H1 (cell line): ENCODE results near the gene SMPD2. TPM values are rescaled to one million over a fixed set of nuclear protein-coding genes. Genes with fewer than 3 reads are reported as not detected.

Experiments used
- CTCF ChIA-PET: fragments of 300-600 bp; sonication (Branson Sonifier 250); formaldehyde crosslinking; loops from one replicate; lab custom pipeline; 2021; ENCODE audit not compliant: partially characterized antibody; lab: Charles Lee
- POLR2A ChIA-PET: fragments of 300-600 bp; sonication (Branson Sonifier 250); formaldehyde crosslinking; loops from one replicate; lab custom pipeline; 2021; ENCODE audit warnings: inconsistent platforms; ENCODE audit not compliant: partially characterized antibody; lab: Charles Lee
- DNase-seq, 2 experiments: peaks; one replicate each; pipeline versions ENCODE4 v3.0.0 to v3.0.0-alpha.2; 2010 to 2022; ENCODE audit warnings: low spot score in 2 of 2, low read depth in 1 of 2, mixed read lengths in 1 of 2
- FAIRE-seq: peaks from 2 replicates; lab custom pipeline; 2011; peaks lifted over from hg19 to GRCh38; lab: Jason Lieb, UNC
- H2AFZ ChIP-seq: 2 replicates; pipeline ENCODE4 v1.8.1; 2012; ENCODE audit warnings: low read length, inconsistent platforms
- H2AK5ac ChIP-seq: 2 replicates; pipeline ENCODE4 v1.6.1; 2013; ENCODE audit warnings: low read depth, low read length
- H2BK120ac ChIP-seq: replicated peaks from 2 replicates; pipeline ENCODE3; 2013; ENCODE audit warnings: low read depth, low read length, inconsistent platforms
- H2BK12ac ChIP-seq: 2 replicates; pipeline ENCODE4 v1.6.1; 2013; ENCODE audit warnings: low read depth, low read length
- H2BK15ac ChIP-seq: 2 replicates; pipeline ENCODE4 v1.6.1; 2013; ENCODE audit warnings: low read length
- H2BK20ac ChIP-seq: 2 replicates; pipeline ENCODE4 v1.6.1; 2013; ENCODE audit warnings: low read length
- H2BK5ac ChIP-seq: 2 replicates; pipeline ENCODE4 v1.6.1; 2013; ENCODE audit warnings: low read depth, low read length
- H3K14ac ChIP-seq: 2 replicates; pipeline ENCODE4 v1.6.1; 2013; ENCODE audit warnings: inconsistent platforms; ENCODE audit not compliant: insufficient read length
- H3K18ac ChIP-seq: 2 replicates; pipeline ENCODE4 v1.6.1; 2013; ENCODE audit warnings: low read length; ENCODE audit errors: extremely low read depth
- H3K23ac ChIP-seq: 2 replicates; pipeline ENCODE4 v1.6.1; 2013; ENCODE audit warnings: inconsistent platforms; ENCODE audit not compliant: insufficient read length
- H3K23me2 ChIP-seq: 2 replicates; pipeline ENCODE4 v1.6.1; 2013; ENCODE audit warnings: low read depth, low read length
- H3K27ac ChIP-seq: 2 replicates; pipeline ENCODE4 v1.6.1; 2011; ENCODE audit warnings: low read depth, low read length, inconsistent platforms
- H3K27me3 ChIP-seq, 4 experiments: replicated peaks in 1 of 4; 1 replicate in 1 of 4; 2 replicates in 3 of 4; pipeline versions ENCODE4 v1.6.1 to v1.8.1; 2011 to 2013; ENCODE audit warnings: low read length in 3 of 4, mild to moderate bottlenecking in 3 of 4, inconsistent platforms in 2 of 4, mixed read lengths in 2 of 4, moderate library complexity in 1 of 4; ENCODE audit not compliant: control insufficient read depth in 3 of 4, insufficient read depth in 3 of 4; ENCODE audit errors: extremely low read depth in 1 of 4
- H3K36me3 ChIP-seq, 4 experiments: 2 replicates each; pipeline versions ENCODE4 v1.6.1 to v1.8.1; 2011 to 2013; ENCODE audit warnings: mild to moderate bottlenecking in 4 of 4, low read length in 3 of 4, moderate library complexity in 2 of 4, control low read depth in 1 of 4, inconsistent platforms in 1 of 4; ENCODE audit not compliant: insufficient read depth in 4 of 4, control insufficient read depth in 2 of 4
- H3K4ac ChIP-seq: replicated peaks from 2 replicates; pipeline ENCODE3; 2013; ENCODE audit warnings: low read length, low read depth, mixed read lengths, inconsistent platforms; ENCODE audit not compliant: insufficient read length
- H3K4me1 ChIP-seq, 4 experiments: replicated peaks in 1 of 4; 1 replicate in 1 of 4; 2 replicates in 3 of 4; pipeline versions ENCODE4 v1.6.1 to v1.8.1; 2011 to 2013; ENCODE audit warnings: low read length in 3 of 4, inconsistent platforms in 2 of 4, mixed read lengths in 1 of 4; ENCODE audit not compliant: insufficient read depth in 4 of 4, control insufficient read depth in 3 of 4
- H3K4me2 ChIP-seq, 2 experiments: 2 replicates each; pipeline versions ENCODE4 v1.6.1 to v1.8.1; 2011 to 2013; ENCODE audit warnings: low read depth in 2 of 2, low read length in 2 of 2, control low read depth in 1 of 2, inconsistent platforms in 1 of 2, mild to moderate bottlenecking in 1 of 2; ENCODE audit not compliant: insufficient read depth in 1 of 2
- H3K4me3 ChIP-seq, 4 experiments: fragments of 200-600, 300-600 bp in 1 of 4; sonication (generic), shearing (Covaris generic), sonication (Bioruptor Twin) in 1 of 4; 2 replicates each; pipeline versions ENCODE4 v1.5.1 to v1.8.1; 2011 to 2016; ENCODE audit warnings: low read length in 4 of 4, low read depth in 3 of 4, control low read depth in 2 of 4, inconsistent platforms in 2 of 4, mild to moderate bottlenecking in 2 of 4, mixed read lengths in 1 of 4, moderate library complexity in 1 of 4; ENCODE audit not compliant: insufficient read depth in 2 of 4; ENCODE audit errors: extremely low read depth in 1 of 4
- H3K56ac ChIP-seq: replicated peaks from 2 replicates; pipeline ENCODE3; 2013; ENCODE audit warnings: low read depth, mild to moderate bottlenecking, mixed read lengths, low read length, inconsistent platforms; ENCODE audit not compliant: insufficient read length
- H3K79me1 ChIP-seq: 2 replicates; pipeline ENCODE4 v1.6.1; 2013; ENCODE audit warnings: low read depth, low read length, control low read depth
- H3K79me2 ChIP-seq, 2 experiments: 2 replicates each; pipeline versions ENCODE4 v1.6.1 to v1.8.1; 2012 to 2013; ENCODE audit warnings: low read length in 2 of 2, mild to moderate bottlenecking in 2 of 2, inconsistent platforms in 1 of 2; ENCODE audit not compliant: insufficient read depth in 2 of 2, control insufficient read depth in 1 of 2
- H3K9ac ChIP-seq, 4 experiments: replicated peaks in 1 of 4; 1 replicate in 1 of 4; 2 replicates in 3 of 4; pipeline versions ENCODE4 v1.6.1 to v1.8.1; 2011 to 2013; ENCODE audit warnings: low read depth in 3 of 4, low read length in 3 of 4, control low read depth in 2 of 4, mild to moderate bottlenecking in 2 of 4, moderate library complexity in 2 of 4, inconsistent platforms in 1 of 4; ENCODE audit errors: extremely low read depth in 1 of 4
- H3K9me3 ChIP-seq, 2 experiments: 2 replicates each; pipeline versions ENCODE4 v1.6.1 to v1.8.1; 2012 to 2013; ENCODE audit warnings: mild to moderate bottlenecking in 2 of 2, moderate library complexity in 2 of 2, control low read depth in 1 of 2, inconsistent platforms in 1 of 2, low read depth in 1 of 2, low read length in 1 of 2, mixed read lengths in 1 of 2; ENCODE audit not compliant: insufficient read depth in 2 of 2
- H4K20me1 ChIP-seq, 2 experiments: replicated peaks in 1 of 2; 2 replicates each; pipeline versions ENCODE3 to v1.8.1; 2011 to 2013; ENCODE audit warnings: inconsistent platforms in 2 of 2, low read length in 2 of 2, mild to moderate bottlenecking in 1 of 2; ENCODE audit not compliant: insufficient read depth in 2 of 2, control insufficient read depth in 1 of 2
- H4K5ac ChIP-seq: 2 replicates; pipeline ENCODE4 v1.6.1; 2013; ENCODE audit warnings: low read length, low read depth, mixed read lengths, inconsistent platforms; ENCODE audit not compliant: insufficient read length
- H4K8ac ChIP-seq: 2 replicates; pipeline ENCODE4 v1.8.0; 2013; ENCODE audit warnings: mild to moderate bottlenecking, moderate library complexity, low read length, inconsistent platforms; ENCODE audit not compliant: insufficient read depth; ENCODE audit errors: extremely low read depth
- H4K91ac ChIP-seq: replicated peaks from 2 replicates; pipeline ENCODE3; 2013; ENCODE audit warnings: low read length, mixed read lengths, inconsistent platforms; ENCODE audit not compliant: insufficient read length
- CBX8 ChIP-seq: fragments of 300-800, 300-1000 bp; sonication (generic); IDR thresholded peaks from 2 replicates; pipeline ENCODE4 v1.7.1; 2016; ENCODE audit warnings: low read depth, low read length, borderline replicate concordance
- CEBPB ChIP-seq: IDR thresholded peaks from 2 replicates; pipeline ENCODE4 v1.6.1; 2012; ENCODE audit warnings: low read depth, low read length
- HDAC6 ChIP-seq: IDR thresholded peaks from one replicate; pipeline ENCODE4 v1.7.1; 2012; ENCODE audit warnings: low read depth, mild to moderate bottlenecking, inconsistent platforms, low read length, moderate library complexity
- KDM1A ChIP-seq: fragments of 200-600, 300-600 bp; sonication (generic); IDR thresholded peaks from 2 replicates; pipeline ENCODE4 v1.7.1; 2016; ENCODE audit warnings: mild to moderate bottlenecking, low read length, borderline replicate concordance
- KDM5A ChIP-seq: fragments of 200-600 bp; IDR thresholded peaks from 2 replicates; pipeline ENCODE4 v1.7.1; 2012; ENCODE audit warnings: mild to moderate bottlenecking, low read length, inconsistent platforms, mixed read lengths
- RNF2 ChIP-seq: fragments of 200-900, 300-1000 bp; sonication (generic); IDR thresholded peaks from 2 replicates; pipeline ENCODE4 v1.7.1; 2016; ENCODE audit warnings: borderline replicate concordance, low read depth, mild to moderate bottlenecking, antibody characterized with exemption, low read length; ENCODE audit not compliant: poor library complexity, severe bottlenecking; ENCODE audit errors: missing control alignments
- RXRA ChIP-seq: IDR thresholded peaks from 2 replicates; pipeline ENCODE4 v1.6.1; 2011; ENCODE audit warnings: low read depth, mild to moderate bottlenecking, low read length, moderate library complexity; ENCODE audit not compliant: insufficient read depth
- SIRT6 ChIP-seq: IDR thresholded peaks from one replicate; pipeline ENCODE4 v1.7.1; 2012; ENCODE audit warnings: low read length, inconsistent platforms
- YY1 ChIP-seq: IDR thresholded peaks from 2 replicates; pipeline ENCODE4 v1.6.1; 2011; ENCODE audit warnings: low read depth, mild to moderate bottlenecking, low read length
- ZNF274 ChIP-seq: IDR thresholded peaks from 2 replicates; pipeline ENCODE4 v1.7.0; 2012; ENCODE audit warnings: low read length, borderline replicate concordance; ENCODE audit errors: extremely low read depth
- WGBS, 2 experiments: shearing (Covaris generic) in 1 of 2; methylation state at CpG; one replicate each; pipeline versions ENCODE4 v1.1.6 to v1.1.7; 2013 to 2015; ENCODE audit warnings: low lambda C conversion rate in 2 of 2, mixed read lengths in 2 of 2, inconsistent platforms in 1 of 2, low coverage in 1 of 2, missing lambda C conversion rate in 1 of 2; ENCODE audit not compliant: insufficient replicate concordance in 2 of 2, insufficient coverage in 1 of 2, insufficient read length in 1 of 2; ENCODE audit errors: extremely low coverage in 1 of 2, missing lambda C conversion rate in 1 of 2; 5-methylcytosine and 5-hydroxymethylcytosine counted together
- polyA plus RNA-seq, 7 experiments: library from polyadenylated mRNA; depleted of rRNA in 3 of 7; stranded (reverse) in 5 of 7; unstranded in 2 of 7; fragments of >200 nt in 5 of 7; fragments of 200-250 nt in 2 of 7; gene quantifications; 1 replicate in 5 of 7; 2 replicates in 1 of 7; 4 replicates in 1 of 7; pipeline versions ENCODE4 v1.2.1 to v1.2.3, GENCODE V29; 2011 to 2013; ENCODE audit warnings: missing spikeins in 2 of 7, mixed read lengths in 2 of 7
- total RNA-seq: library from RNA; stranded (reverse); fragmentation: NEBNext Ultra II Directional; extraction: Animal tissue kit (Norgen Biotek cat#: 25700); gene quantifications from 2 replicates; pipeline ENCODE4 v1.2.1, GENCODE V29; 2021

The SMPD2 gene
- total and polyA plus RNA-seq, 2 of the 8 experiments (the other 6 are each of a cell fraction or from before 2014, with no cell fraction given), result 11.5 to 17.2 TPM

- Histone ChIP-seq H3K56ac (no peak overlapping the region), H4K8ac (no peak overlapping the region), H3K4ac (no peak overlapping the region), H2BK12ac (no peak overlapping the region), H3K27ac (no peak overlapping the region), H2BK15ac (no peak overlapping the region), H3K14ac (no peak overlapping the region), H2AK5ac (no peak overlapping the region), H4K91ac (no peak overlapping the region), H3K36me3 (no peaks in the 10 kb centered on the region), H4K5ac (no peak overlapping the region), H3K27me3 (no peaks in the 10 kb centered on the region), H3K4me1 (peaks cover 0 to 3% (median 0%) of the 10 kb centered on the region in 4 experiments; a peak in 1 of 7 replicates), H3K4me3 (no peak overlapping the region), H3K18ac (no peak overlapping the region), H3K9me3 (no peaks in the 10 kb centered on the region), H3K23ac (no peak overlapping the region), H2BK5ac (no peak overlapping the region), H3K9ac (no peak overlapping the region), H3K4me2 (no peak overlapping the region), H4K20me1 (no peaks in the 10 kb centered on the region), H3K23me2 (no peaks in the 10 kb centered on the region), H3K79me1 (no peaks in the 10 kb centered on the region), H2AFZ (no peak overlapping the region), H2BK120ac (no peak overlapping the region), H3K79me2 (no peaks in the 10 kb centered on the region), H2BK20ac (no peak overlapping the region)
- DNase-seq (no peak), FAIRE-seq (no peak)
- POLR2A ChIA-PET, result no interaction called here
- 91% methylated on average over 4 of the region's 4 CpGs; no CpG with 5 or more reads in 1 of the 2 experiments for WGBS, 2 experiments
- TF ChIP-seq CBX8 (no peak), YY1 (no peak), KDM5A (no peak), HDAC6 (no peak), RXRA (no peak), SIRT6 (no peak), KDM1A (no peak), CEBPB (no peak), RNF2 (no peak), ZNF274 (no peak)
- CTCF ChIA-PET, result no interaction called here
These were observed 22.9 kb upstream of the SMPD2 start for GRCh38 chr6:109417646-109418045.
